Measurements from ENCODE around the gene METTL21C. TPM values are rescaled to one million over a fixed set of nuclear protein-coding genes. Genes with fewer than 3 reads are reported as not detected.

METTL21C gene
- polyA plus RNA-seq, 1 donor (not counting 4 experiments of a cell fraction or from before 2014, with no cell fraction given), result not detected

- Histone ChIP-seq H4K20me1 (ENCODE audit: control insufficient read depth, extremely low read depth, insufficient read depth, low read length) (no peaks in the 10 kb centered on the region), H3K4me3 (ENCODE audit: control insufficient read depth in 2 of 3, extremely low read depth in 1 of 3, insufficient read depth in 2 of 3, low read depth in 1 of 3, low read length in 3 of 3) (no peak overlapping the region), H3K9ac (ENCODE audit: control insufficient read depth, extremely low read depth, insufficient read depth, low read length) (no peak overlapping the region), H3K4me2 (ENCODE audit: control insufficient read depth, extremely low read depth, insufficient read depth, low read depth, low read length) (no peak overlapping the region), H2AFZ (ENCODE audit: control insufficient read depth, low read length) (no peak overlapping the region), H3K9me3 (ENCODE audit: control insufficient read depth, low read depth, low read length) (no peaks in the 10 kb centered on the region), H3K36me3 (ENCODE audit: control insufficient read depth in 2 of 2, extremely low read depth in 1 of 2, insufficient read depth in 2 of 2, low read length in 2 of 2) (no peaks in the 10 kb centered on the region), H3K79me2 (ENCODE audit: control insufficient read depth, insufficient read depth, low read length) (no peaks in the 10 kb centered on the region), H3K4me1 (ENCODE audit: control insufficient read depth, extremely low read depth, insufficient read depth, low read length) (no peaks in the 10 kb centered on the region), H3K9me1 (ENCODE audit: control insufficient read depth, extremely low read depth, insufficient read depth, low read length) (no peaks in the 10 kb centered on the region), H3K27me3 (ENCODE audit: control insufficient read depth, extremely low read depth, insufficient read depth, low read length) (peaks cover 14% of the 10 kb centered on the region), H3K27ac (ENCODE audit: control insufficient read depth, insufficient read depth, low read length) (no peak overlapping the region)
- no peak for FAIRE-seq
- DNase-seq (ENCODE audit: low read depth, low spot score), result no peak
- TF ChIP-seq CTCF (optimal IDR thresholded peaks at IDR 0.05 in 1 of 3, IDR thresholded peaks at IDR 0.05 in 1 of 3, conservative IDR thresholded peaks at IDR 0.05 in 1 of 3; ENCODE audit: extremely low read depth in 1 of 3, insufficient read depth in 2 of 3, low read length in 3 of 3) (no peak), EZH2 (IDR thresholded peaks at IDR 0.05; ENCODE audit: low read length) (no peak)
- dilution Hi-C loops (cut with MboI; ENCODE audit: extremely low pct_ligation_motif_present, low sequenced_read_pairs), result no loop called here
Measured at GRCh38 chr13:102697264-102697663, 2.4 kb upstream of the METTL21C start.

DNA sequence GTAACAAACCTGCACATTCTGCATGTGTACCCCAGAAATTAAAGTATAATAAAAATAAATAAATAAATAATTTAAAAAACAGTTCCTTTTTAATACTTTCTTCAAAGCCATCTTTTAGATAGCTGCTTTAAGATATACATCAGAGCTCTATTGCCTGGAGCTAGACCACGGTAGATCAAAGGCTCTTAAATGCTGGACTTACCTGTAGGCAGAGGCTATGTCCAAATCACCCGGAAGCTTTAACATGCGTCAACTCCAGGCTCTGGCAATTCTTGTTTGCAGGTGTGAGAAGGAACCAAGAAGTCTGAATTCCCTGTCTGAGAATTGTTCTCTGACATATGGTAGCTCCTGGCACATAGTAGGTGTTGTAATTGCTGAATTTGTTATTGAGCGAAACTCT lies 1.6 kb upstream of the METTL21C start:
- Histone ChIP-seq H3K4me3 (ENCODE audit: control insufficient read depth in 2 of 3, extremely low read depth in 1 of 3, insufficient read depth in 2 of 3, low read depth in 1 of 3, low read length in 3 of 3) (no peak overlapping the region), H4K20me1 (ENCODE audit: control insufficient read depth, extremely low read depth, insufficient read depth, low read length) (no peaks in the 10 kb centered on the region), H3K27me3 (ENCODE audit: control insufficient read depth, extremely low read depth, insufficient read depth, low read length) (peaks cover 14% of the 10 kb centered on the region), H3K9ac (ENCODE audit: control insufficient read depth, extremely low read depth, insufficient read depth, low read length) (no peak overlapping the region), H3K4me2 (ENCODE audit: control insufficient read depth, extremely low read depth, insufficient read depth, low read depth, low read length) (no peak overlapping the region), H2AFZ (ENCODE audit: control insufficient read depth, low read length) (no peak overlapping the region), H3K9me1 (ENCODE audit: control insufficient read depth, extremely low read depth, insufficient read depth, low read length) (no peaks in the 10 kb centered on the region), H3K79me2 (ENCODE audit: control insufficient read depth, insufficient read depth, low read length) (no peaks in the 10 kb centered on the region), H3K36me3 (ENCODE audit: control insufficient read depth in 2 of 2, extremely low read depth in 1 of 2, insufficient read depth in 2 of 2, low read length in 2 of 2) (no peaks in the 10 kb centered on the region), H3K9me3 (ENCODE audit: control insufficient read depth, low read depth, low read length) (no peaks in the 10 kb centered on the region), H3K27ac (ENCODE audit: control insufficient read depth, insufficient read depth, low read length) (no peak overlapping the region), H3K4me1 (ENCODE audit: control insufficient read depth, extremely low read depth, insufficient read depth, low read length) (no peaks in the 10 kb centered on the region)
- dilution Hi-C loops (cut with MboI; ENCODE audit: extremely low pct_ligation_motif_present, low sequenced_read_pairs), result no loop called here
- FAIRE-seq (no peak), DNase-seq (ENCODE audit: low read depth, low spot score) (no peak)
- TF ChIP-seq EZH2 (IDR thresholded peaks at IDR 0.05; ENCODE audit: low read length) (no peak), CTCF (optimal IDR thresholded peaks at IDR 0.05 in 1 of 3, IDR thresholded peaks at IDR 0.05 in 1 of 3, conservative IDR thresholded peaks at IDR 0.05 in 1 of 3; ENCODE audit: extremely low read depth in 1 of 3, insufficient read depth in 2 of 3, low read length in 3 of 3) (no peak)

Data from keratinocyte (primary cell).